Measurements from ENCODE around the gene KCTD19.
"Not testable (repeated sequence)": the region's sequence is repeated elsewhere in the genome, so short reads cannot be mapped to it uniquely, and the experiment has no call there.

GRCh38 chr16:67352463-67352862, 25.9 kb upstream of the KCTD19 start:
- TF ChIP-seq CTCF (optimal IDR thresholded peaks at IDR 0.05 in 1 of 3, IDR thresholded peaks at IDR 0.05 in 1 of 3, conservative IDR thresholded peaks at IDR 0.05 in 1 of 3; ENCODE audit: extremely low read depth in 1 of 3, insufficient read depth in 2 of 3, low read length in 3 of 3); EZH2 (IDR thresholded peaks at IDR 0.05; ENCODE audit: low read length): not testable (repeated sequence)

Data from keratinocyte (primary cell).